Measurements from ENCODE around the gene CYB5R4. TPM values are rescaled to one million over a fixed set of nuclear protein-coding genes. Genes with fewer than 3 reads are reported as not detected.

Gene CYB5R4
- total RNA-seq, 1 experiment from 2014 or later: 23.7 TPM

DNA sequence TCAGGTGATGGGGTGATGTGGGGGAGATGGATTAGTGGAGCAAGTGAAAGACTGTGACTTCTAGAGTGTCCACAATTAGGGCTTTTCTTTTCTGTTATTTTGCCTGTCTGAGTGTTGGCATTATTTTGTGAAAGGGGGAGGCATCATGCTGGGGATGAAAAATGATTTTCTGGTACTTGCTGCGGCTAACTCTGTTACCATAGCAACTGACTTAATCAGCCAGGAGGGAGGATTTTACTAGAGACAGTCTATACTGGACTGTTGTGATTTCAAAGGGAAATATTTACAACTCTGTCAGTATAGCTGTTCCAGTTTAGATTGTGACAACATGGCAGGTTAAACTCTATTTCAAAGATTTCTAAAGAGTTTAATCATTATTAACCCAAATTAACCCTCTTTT is 143.6 kb downstream of the CYB5R4 start:
- ChIA-PET CTCF (no interaction called here), POLR2A (no interaction called here)
- H3K27me3 ChIP-seq (replicated peaks; ENCODE audit: control insufficient read depth, insufficient read depth, low read length): no peaks in the 10 kb centered on the region
- TF ChIP-seq CTCF (IDR thresholded peaks at IDR 0.05; ENCODE audit: insufficient read depth in 1 of 2, low read depth in 1 of 2, low read length in 1 of 2, severe bottlenecking in 1 of 2, unreplicated experiment in 1 of 2): no peak
- Mint-ChIP-seq H3K27me3 (ENCODE audit: insufficient read depth, unreplicated experiment) (peaks cover 6% of the 10 kb centered on the region), H3K4me1 (ENCODE audit: low read depth, unreplicated experiment) (no peaks in the 10 kb centered on the region), H3K27ac (ENCODE audit: unreplicated experiment) (no peak overlapping the region), H3K36me3 (ENCODE audit: insufficient read depth, unreplicated experiment) (no peaks in the 10 kb centered on the region), H3K9me3 (ENCODE audit: unreplicated experiment) (no peaks in the 10 kb centered on the region), H3K4me3 (ENCODE audit: unreplicated experiment) (no peak overlapping the region)
- no peaks in the 10 kb centered on the region for H3K4me1 ChIP-seq
- intact Hi-C loops (cut with micrococcal nuclease; ENCODE audit: unreplicated experiment): no loop called here
- no peaks in the 10 kb centered on the region for H3K9me3 ChIP-seq
- DNase-seq: no peak
- no TSS peak for BruUV-seq (replicated peaks)
- H3K36me3 ChIP-seq (ENCODE audit: control insufficient read depth, insufficient read depth, low read length): no peaks in the 10 kb centered on the region
- no peak overlapping the region for H3K4me3 ChIP-seq (ENCODE audit: low read depth, low read length)

- POLR2A ChIA-PET: no interaction called here
- no peaks in the 10 kb centered on the region for H3K4me1 ChIP-seq
- no peak for DNase-seq
- no peak for TF ChIP-seq CTCF (IDR thresholded peaks at IDR 0.05; ENCODE audit: insufficient read depth in 1 of 2, low read depth in 1 of 2, low read length in 1 of 2, severe bottlenecking in 1 of 2, unreplicated experiment in 1 of 2)
- CTCF ChIA-PET: no interaction called here
- H3K9me3 Mint-ChIP-seq (ENCODE audit: unreplicated experiment): no peaks in the 10 kb centered on the region
- intact Hi-C loops (cut with micrococcal nuclease; ENCODE audit: unreplicated experiment): no loop called here
- no peak overlapping the region for H3K4me3 ChIP-seq (ENCODE audit: low read depth, low read length)
- no peaks in the 10 kb centered on the region for H3K36me3 ChIP-seq (ENCODE audit: control insufficient read depth, insufficient read depth, low read length)
- no TSS peak for BruUV-seq (replicated peaks)
- no peaks in the 10 kb centered on the region for H3K27me3 ChIP-seq (replicated peaks; ENCODE audit: control insufficient read depth, insufficient read depth, low read length)
- H3K27me3 Mint-ChIP-seq (ENCODE audit: insufficient read depth, unreplicated experiment): peaks cover 6% of the 10 kb centered on the region
- no peaks in the 10 kb centered on the region for H3K4me1 Mint-ChIP-seq (ENCODE audit: low read depth, unreplicated experiment)
- no peaks in the 10 kb centered on the region for H3K9me3 ChIP-seq
- H3K4me3 Mint-ChIP-seq (ENCODE audit: unreplicated experiment): no peak overlapping the region
- no peak overlapping the region for H3K27ac Mint-ChIP-seq (ENCODE audit: unreplicated experiment)
- no peaks in the 10 kb centered on the region for H3K36me3 Mint-ChIP-seq (ENCODE audit: insufficient read depth, unreplicated experiment)
Observed at GRCh38 chr6:84003654-84004053, 144.2 kb downstream of the CYB5R4 start.

DNA sequence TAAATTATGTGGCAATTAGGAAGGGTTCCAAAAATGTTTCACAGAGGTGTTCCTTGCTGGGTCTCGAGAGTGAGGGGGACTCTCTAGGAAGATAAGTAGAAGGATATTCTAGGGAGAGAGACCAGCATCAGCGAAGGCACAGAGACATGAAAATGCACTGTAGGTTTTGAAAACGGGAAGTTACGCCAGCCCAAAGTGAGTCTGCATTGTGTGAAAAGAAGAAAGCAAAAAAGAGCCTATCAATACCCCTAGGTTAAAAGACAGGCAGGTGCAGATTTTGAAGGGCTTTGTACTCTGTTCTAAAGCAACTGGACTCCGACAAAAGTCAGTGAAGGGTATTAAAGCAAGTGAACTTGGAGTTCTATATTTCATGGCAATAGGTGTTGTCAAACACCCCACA is 148.4 kb downstream of the CYB5R4 start:
- H3K27me3 Mint-ChIP-seq (ENCODE audit: insufficient read depth, unreplicated experiment): peaks cover under 1% of the 10 kb centered on the region
- DNase-seq: no peak
- no peak overlapping the region for H3K4me3 Mint-ChIP-seq (ENCODE audit: unreplicated experiment)
- no peaks in the 10 kb centered on the region for H3K36me3 Mint-ChIP-seq (ENCODE audit: insufficient read depth, unreplicated experiment)
- no peak overlapping the region for H3K27ac Mint-ChIP-seq (ENCODE audit: unreplicated experiment)
- H3K4me1 Mint-ChIP-seq (ENCODE audit: low read depth, unreplicated experiment): no peaks in the 10 kb centered on the region
- BruUV-seq (replicated peaks): no TSS peak
- Histone ChIP-seq H3K36me3 (ENCODE audit: control insufficient read depth, insufficient read depth, low read length) (no peaks in the 10 kb centered on the region), H3K27me3 (replicated peaks; ENCODE audit: control insufficient read depth, insufficient read depth, low read length) (no peaks in the 10 kb centered on the region), H3K4me1 (no peaks in the 10 kb centered on the region), H3K4me3 (ENCODE audit: low read depth, low read length) (no peak overlapping the region), H3K9me3 (no peaks in the 10 kb centered on the region)
- no peak for TF ChIP-seq CTCF (IDR thresholded peaks at IDR 0.05; ENCODE audit: insufficient read depth in 1 of 2, low read depth in 1 of 2, low read length in 1 of 2, severe bottlenecking in 1 of 2, unreplicated experiment in 1 of 2)
- CTCF ChIA-PET: no interaction called here
- POLR2A ChIA-PET: no interaction called here
- no peaks in the 10 kb centered on the region for H3K9me3 Mint-ChIP-seq (ENCODE audit: unreplicated experiment)
- intact Hi-C loops (cut with micrococcal nuclease; ENCODE audit: unreplicated experiment): no loop called here
